Liver (tissue), 9 donors: ENCODE data around the gene JMJD6. TPM values are rescaled to one million over a fixed set of nuclear protein-coding genes. Genes with fewer than 3 reads are reported as not detected.

ENCODE experiments used
- DNase-seq: peaks from one replicate; pipeline ENCODE4 v3.0.0-alpha.2; 2017; ENCODE audit warnings: low spot score
- H3K27ac ChIP-seq, 2 donors: one replicate each; pipeline ENCODE4 v1.7.0; 2013; ENCODE audit warnings: inconsistent platforms in 2 of 2, low read length in 2 of 2, control low read depth in 1 of 2, low read depth in 1 of 2, mild to moderate bottlenecking in 1 of 2
- H3K27me3 ChIP-seq, 4 donors: one replicate each; pipeline versions ENCODE4 v1.6.1 to v1.7.0; 2013; ENCODE audit warnings: low read length in 3 of 4, inconsistent platforms in 1 of 4, mild to moderate bottlenecking in 1 of 4, moderate library complexity in 1 of 4; ENCODE audit not compliant: control insufficient read depth in 4 of 4, insufficient read depth in 4 of 4
- H3K36me3 ChIP-seq, 4 donors: one replicate each; pipeline versions ENCODE4 v1.6.1 to v1.7.0; 2013; ENCODE audit warnings: low read length in 3 of 4, mild to moderate bottlenecking in 3 of 4, low read depth in 1 of 4, moderate library complexity in 1 of 4; ENCODE audit not compliant: control insufficient read depth in 4 of 4, insufficient read depth in 3 of 4
- H3K4me1 ChIP-seq, 4 donors: one replicate each; pipeline versions ENCODE4 v1.6.1 to v1.7.0; 2013; ENCODE audit warnings: low read length in 3 of 4, mild to moderate bottlenecking in 3 of 4, moderate library complexity in 1 of 4; ENCODE audit not compliant: control insufficient read depth in 4 of 4, insufficient read depth in 4 of 4
- H3K4me3 ChIP-seq, 3 donors: one replicate each; pipeline versions ENCODE4 v1.6.1 to v1.7.0; 2013; ENCODE audit warnings: low read length in 3 of 3, control low read depth in 1 of 3, low read depth in 1 of 3, mild to moderate bottlenecking in 1 of 3
- H3K9ac ChIP-seq, 2 donors: one replicate each; pipeline ENCODE4 v1.7.0; 2013; ENCODE audit warnings: low read length in 2 of 2, mild to moderate bottlenecking in 2 of 2, moderate library complexity in 2 of 2, control low read depth in 1 of 2, low read depth in 1 of 2
- H3K9me3 ChIP-seq, 4 donors: one replicate each; pipeline versions ENCODE4 v1.6.1 to v1.7.0; 2013; ENCODE audit warnings: low read length in 3 of 4; ENCODE audit not compliant: control insufficient read depth in 4 of 4
- FOXA1 ChIP-seq: IDR thresholded peaks from 2 replicates; pipeline ENCODE4 v1.6.1; 2016; ENCODE audit warnings: antibody characterized with exemption
- FOXA2 ChIP-seq: IDR thresholded peaks from 2 replicates; pipeline ENCODE4 v1.6.1; 2016; ENCODE audit warnings: antibody characterized with exemption
- GABPA ChIP-seq, 2 donors: IDR thresholded peaks in 1 of 2; conservative IDR thresholded peaks in 1 of 2; 2 replicates each; pipeline ENCODE4 v1.6.1; 2016; ENCODE audit warnings: antibody characterized with exemption in 2 of 2, mild to moderate bottlenecking in 1 of 2, moderate library complexity in 1 of 2
- HNF4G ChIP-seq: IDR thresholded peaks from 2 replicates; pipeline ENCODE4 v1.6.1; 2016; ENCODE audit warnings: antibody characterized with exemption
- JUND ChIP-seq, 2 donors: IDR thresholded peaks; 2 replicates each; pipeline ENCODE4 v1.6.1; 2016; ENCODE audit warnings: antibody characterized with exemption in 2 of 2
- NR2F2 ChIP-seq: IDR thresholded peaks from 2 replicates; pipeline ENCODE4 v1.6.1; 2016; ENCODE audit warnings: antibody characterized with exemption
- RAD21 ChIP-seq, 2 donors: IDR thresholded peaks; 2 replicates each; pipeline ENCODE4 v1.6.1; 2016; ENCODE audit warnings: antibody characterized with exemption in 2 of 2, mild to moderate bottlenecking in 2 of 2
- RXRA ChIP-seq, 2 donors: IDR thresholded peaks; 2 replicates each; pipeline ENCODE4 v1.6.1; 2017 to 2018; ENCODE audit warnings: antibody characterized with exemption in 2 of 2, mild to moderate bottlenecking in 1 of 2
- SP1 ChIP-seq: IDR thresholded peaks from 2 replicates; pipeline ENCODE4 v1.6.1; 2018; ENCODE audit warnings: antibody characterized with exemption, mild to moderate bottlenecking
- TAF1 ChIP-seq: conservative IDR thresholded peaks from 2 replicates; pipeline ENCODE4 v1.6.1; 2016; ENCODE audit warnings: antibody characterized with exemption, mild to moderate bottlenecking
- YY1 ChIP-seq: IDR thresholded peaks from 2 replicates; pipeline ENCODE4 v1.6.1; 2016; ENCODE audit warnings: antibody characterized with exemption, mild to moderate bottlenecking
- WGBS: extraction: QIAGEN DNeasy Blood & Tissue Kit; methylation state at CpG from one replicate; pipeline ENCODE4 v1.1.7; 2013; 5-methylcytosine and 5-hydroxymethylcytosine counted together
- polyA plus RNA-seq, 2 donors: library from polyadenylated mRNA; stranded (reverse) in 1 of 2; unstranded in 1 of 2; fragments of 200-250 nt in 1 of 2; fragments of >200 nt in 1 of 2; fragmentation: Nextera tagmentation in 1 of 2; extraction: Ambion mirVana in 1 of 2; gene quantifications; one replicate each; pipeline versions ENCODE4 v1.2.1 to v1.2.3, GENCODE V29; 2013 to 2015
- total RNA-seq, 2 donors: library from RNA; depleted of rRNA; stranded (reverse); fragments of >200 nt; gene quantifications; one replicate each; pipeline ENCODE4 v1.2.3, GENCODE V29; 2014
- TF ChIP-seq, protein P1 (sequence below): fragments of 150-350 bp; IDR thresholded peaks from 2 replicates; pipeline ENCODE4 v1.5.1; 2017; ENCODE audit warnings: improper control_type of control experiment, low read depth, low read length; ENCODE audit not compliant: missing input control
- TF ChIP-seq, protein P2 (sequence below): IDR thresholded peaks from 2 replicates; pipeline ENCODE4 v1.6.1; 2016; ENCODE audit warnings: antibody characterized with exemption
- TF ChIP-seq, protein P3 (sequence below): IDR thresholded peaks from 2 replicates; pipeline ENCODE4 v1.6.1; 2016; ENCODE audit warnings: antibody characterized with exemption
- TF ChIP-seq, protein P4 (sequence below): IDR thresholded peaks from 2 replicates; pipeline ENCODE4 v1.6.1; 2016; ENCODE audit warnings: antibody characterized with exemption
- TF ChIP-seq, protein P5 (sequence below): IDR thresholded peaks from 2 replicates; pipeline ENCODE4 v1.6.1; 2016; ENCODE audit warnings: antibody characterized with exemption, mild to moderate bottlenecking
- donor health status: healthy.
- donor health status: healthy.
- donor health status: healthy.
- donor health status: healthy.
- donor health status: healthy.

The JMJD6 gene
- total and polyA plus RNA-seq, 4 donors, result 9.9 to 16.1 (median 11.2) TPM

DNA sequence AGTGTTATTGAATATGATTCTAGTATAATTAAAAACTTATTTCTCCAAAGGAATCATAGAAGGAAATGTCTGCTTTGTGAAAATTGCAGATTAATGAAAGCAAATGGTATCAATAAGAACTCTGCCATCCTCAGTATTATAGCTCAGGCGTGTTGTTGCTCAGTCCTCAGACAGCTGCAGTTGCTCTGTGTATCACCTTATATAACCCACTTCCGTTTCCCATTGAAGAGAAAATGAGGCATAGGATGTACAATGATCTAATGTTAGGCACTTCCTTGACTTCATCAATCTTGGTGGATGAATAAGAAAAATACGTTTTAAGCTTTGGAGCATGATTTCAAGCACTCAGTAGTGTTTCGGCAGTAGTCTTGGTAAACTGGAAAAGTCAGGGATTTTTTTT lies 25.6 kb upstream of the JMJD6 start:
- no peaks in the 10 kb centered on the region for H3K9me3 ChIP-seq
- no peak overlapping the region for H3K9ac ChIP-seq
- no peak for TF ChIP-seq RAD21 (IDR thresholded peaks at IDR 0.05)
- TF ChIP-seq, protein P1, sequence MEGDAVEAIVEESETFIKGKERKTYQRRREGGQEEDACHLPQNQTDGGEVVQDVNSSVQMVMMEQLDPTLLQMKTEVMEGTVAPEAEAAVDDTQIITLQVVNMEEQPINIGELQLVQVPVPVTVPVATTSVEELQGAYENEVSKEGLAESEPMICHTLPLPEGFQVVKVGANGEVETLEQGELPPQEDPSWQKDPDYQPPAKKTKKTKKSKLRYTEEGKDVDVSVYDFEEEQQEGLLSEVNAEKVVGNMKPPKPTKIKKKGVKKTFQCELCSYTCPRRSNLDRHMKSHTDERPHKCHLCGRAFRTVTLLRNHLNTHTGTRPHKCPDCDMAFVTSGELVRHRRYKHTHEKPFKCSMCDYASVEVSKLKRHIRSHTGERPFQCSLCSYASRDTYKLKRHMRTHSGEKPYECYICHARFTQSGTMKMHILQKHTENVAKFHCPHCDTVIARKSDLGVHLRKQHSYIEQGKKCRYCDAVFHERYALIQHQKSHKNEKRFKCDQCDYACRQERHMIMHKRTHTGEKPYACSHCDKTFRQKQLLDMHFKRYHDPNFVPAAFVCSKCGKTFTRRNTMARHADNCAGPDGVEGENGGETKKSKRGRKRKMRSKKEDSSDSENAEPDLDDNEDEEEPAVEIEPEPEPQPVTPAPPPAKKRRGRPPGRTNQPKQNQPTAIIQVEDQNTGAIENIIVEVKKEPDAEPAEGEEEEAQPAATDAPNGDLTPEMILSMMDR, result no peak
- TF ChIP-seq, protein P2, sequence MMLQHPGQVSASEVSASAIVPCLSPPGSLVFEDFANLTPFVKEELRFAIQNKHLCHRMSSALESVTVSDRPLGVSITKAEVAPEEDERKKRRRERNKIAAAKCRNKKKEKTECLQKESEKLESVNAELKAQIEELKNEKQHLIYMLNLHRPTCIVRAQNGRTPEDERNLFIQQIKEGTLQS, result no peak
- H3K4me1 ChIP-seq, result no peaks in the 10 kb centered on the region
- peaks cover 5 to 11% (median 7%) of the 10 kb centered on the region in 4 donors for H3K36me3 ChIP-seq
- H3K27me3 ChIP-seq, result no peaks in the 10 kb centered on the region
- no peak overlapping the region for H3K27ac ChIP-seq
- no peak overlapping the region for H3K4me3 ChIP-seq
- 84% methylated on average over 4 of the region's 4 CpGs for WGBS
- DNase-seq, result no peak

DNA sequence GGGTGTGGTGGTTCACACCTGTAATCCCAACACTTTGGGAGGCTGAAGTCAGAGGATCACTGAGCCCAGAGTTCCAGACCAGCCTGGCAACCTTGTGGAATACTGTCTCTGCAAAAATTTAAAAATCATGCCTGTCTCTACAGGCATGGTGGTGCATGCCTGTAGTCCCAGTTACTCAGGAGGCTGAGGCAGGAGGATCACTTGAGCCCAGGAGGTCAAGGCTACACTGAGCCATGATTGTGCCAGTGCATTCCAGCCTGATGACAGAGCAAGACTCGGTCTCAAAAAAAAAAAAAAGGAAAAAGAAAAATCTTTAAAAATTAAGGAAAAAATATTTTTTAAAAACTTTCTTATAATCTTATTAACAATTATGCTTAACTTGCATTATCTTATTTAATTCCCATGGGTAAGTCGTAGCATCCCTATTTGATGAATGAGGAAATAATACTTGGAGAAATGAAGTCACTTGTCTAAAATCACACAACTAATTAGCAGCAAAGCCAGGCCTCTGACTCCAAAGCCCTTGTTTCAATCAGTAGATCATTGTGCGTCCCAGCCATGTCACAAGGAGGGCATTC lies 25.1 kb upstream of the JMJD6 start:
- H3K9me3 ChIP-seq, result no peaks in the 10 kb centered on the region
- H3K36me3 ChIP-seq, result peaks cover 3 to 11% (median 8%) of the 10 kb centered on the region in 4 donors
- no peak overlapping the region for H3K27ac ChIP-seq
- TF ChIP-seq, protein P3, sequence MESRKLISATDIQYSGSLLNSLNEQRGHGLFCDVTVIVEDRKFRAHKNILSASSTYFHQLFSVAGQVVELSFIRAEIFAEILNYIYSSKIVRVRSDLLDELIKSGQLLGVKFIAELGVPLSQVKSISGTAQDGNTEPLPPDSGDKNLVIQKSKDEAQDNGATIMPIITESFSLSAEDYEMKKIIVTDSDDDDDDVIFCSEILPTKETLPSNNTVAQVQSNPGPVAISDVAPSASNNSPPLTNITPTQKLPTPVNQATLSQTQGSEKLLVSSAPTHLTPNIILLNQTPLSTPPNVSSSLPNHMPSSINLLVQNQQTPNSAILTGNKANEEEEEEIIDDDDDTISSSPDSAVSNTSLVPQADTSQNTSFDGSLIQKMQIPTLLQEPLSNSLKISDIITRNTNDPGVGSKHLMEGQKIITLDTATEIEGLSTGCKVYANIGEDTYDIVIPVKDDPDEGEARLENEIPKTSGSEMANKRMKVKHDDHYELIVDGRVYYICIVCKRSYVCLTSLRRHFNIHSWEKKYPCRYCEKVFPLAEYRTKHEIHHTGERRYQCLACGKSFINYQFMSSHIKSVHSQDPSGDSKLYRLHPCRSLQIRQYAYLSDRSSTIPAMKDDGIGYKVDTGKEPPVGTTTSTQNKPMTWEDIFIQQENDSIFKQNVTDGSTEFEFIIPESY, result no peak
- TF ChIP-seq, protein P4, sequence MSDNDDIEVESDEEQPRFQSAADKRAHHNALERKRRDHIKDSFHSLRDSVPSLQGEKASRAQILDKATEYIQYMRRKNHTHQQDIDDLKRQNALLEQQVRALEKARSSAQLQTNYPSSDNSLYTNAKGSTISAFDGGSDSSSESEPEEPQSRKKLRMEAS, result no peak
- TF ChIP-seq TAF1 (no peak), YY1 (no peak), RXRA (IDR thresholded peaks at IDR 0.05) (no peak), FOXA2 (no peak), HNF4G (no peak), SP1 (no peak), FOXA1 (no peak), NR2F2 (no peak), GABPA (IDR thresholded peaks at IDR 0.05 in 1 of 2, conservative IDR thresholded peaks at IDR 0.05 in 1 of 2) (no peak), JUND (IDR thresholded peaks at IDR 0.05) (no peak)
- TF ChIP-seq, protein P1, result no peak
- TF ChIP-seq, protein P2, result no peak
- TF ChIP-seq, protein P5, sequence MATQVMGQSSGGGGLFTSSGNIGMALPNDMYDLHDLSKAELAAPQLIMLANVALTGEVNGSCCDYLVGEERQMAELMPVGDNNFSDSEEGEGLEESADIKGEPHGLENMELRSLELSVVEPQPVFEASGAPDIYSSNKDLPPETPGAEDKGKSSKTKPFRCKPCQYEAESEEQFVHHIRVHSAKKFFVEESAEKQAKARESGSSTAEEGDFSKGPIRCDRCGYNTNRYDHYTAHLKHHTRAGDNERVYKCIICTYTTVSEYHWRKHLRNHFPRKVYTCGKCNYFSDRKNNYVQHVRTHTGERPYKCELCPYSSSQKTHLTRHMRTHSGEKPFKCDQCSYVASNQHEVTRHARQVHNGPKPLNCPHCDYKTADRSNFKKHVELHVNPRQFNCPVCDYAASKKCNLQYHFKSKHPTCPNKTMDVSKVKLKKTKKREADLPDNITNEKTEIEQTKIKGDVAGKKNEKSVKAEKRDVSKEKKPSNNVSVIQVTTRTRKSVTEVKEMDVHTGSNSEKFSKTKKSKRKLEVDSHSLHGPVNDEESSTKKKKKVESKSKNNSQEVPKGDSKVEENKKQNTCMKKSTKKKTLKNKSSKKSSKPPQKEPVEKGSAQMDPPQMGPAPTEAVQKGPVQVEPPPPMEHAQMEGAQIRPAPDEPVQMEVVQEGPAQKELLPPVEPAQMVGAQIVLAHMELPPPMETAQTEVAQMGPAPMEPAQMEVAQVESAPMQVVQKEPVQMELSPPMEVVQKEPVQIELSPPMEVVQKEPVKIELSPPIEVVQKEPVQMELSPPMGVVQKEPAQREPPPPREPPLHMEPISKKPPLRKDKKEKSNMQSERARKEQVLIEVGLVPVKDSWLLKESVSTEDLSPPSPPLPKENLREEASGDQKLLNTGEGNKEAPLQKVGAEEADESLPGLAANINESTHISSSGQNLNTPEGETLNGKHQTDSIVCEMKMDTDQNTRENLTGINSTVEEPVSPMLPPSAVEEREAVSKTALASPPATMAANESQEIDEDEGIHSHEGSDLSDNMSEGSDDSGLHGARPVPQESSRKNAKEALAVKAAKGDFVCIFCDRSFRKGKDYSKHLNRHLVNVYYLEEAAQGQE, result no peak
- H3K4me1 ChIP-seq, result no peaks in the 10 kb centered on the region
- over 99% methylated on average over 3 of the region's 3 CpGs for WGBS
- H3K4me3 ChIP-seq, result no peak overlapping the region
- no peak for DNase-seq
- H3K9ac ChIP-seq, result no peak overlapping the region
- H3K27me3 ChIP-seq, result no peaks in the 10 kb centered on the region
